Natural killer cell (primary cell): ENCODE data around the gene PTH2R. TPM values are rescaled to one million over a fixed set of nuclear protein-coding genes. Genes with fewer than 3 reads are reported as not detected.
"Not testable (repeated sequence)": the region's sequence is repeated elsewhere in the genome, so short reads cannot be mapped to it uniquely, and the experiment has no call there.

Source experiments
- ATAC-seq, 3 donors: fragments of 150-1000 bp in 2 of 3; fragments of 200-7000 bp in 1 of 3; cut with Tn5 transposase; 1 replicate in 1 of 3; 2 replicates in 2 of 3; pipeline ENCODE4 v1.10.0; 2021; ENCODE audit warnings: mild to moderate bottlenecking in 2 of 3, moderate library complexity in 2 of 3
- DNase-seq, 2 donors: peaks; one replicate each; pipeline versions ENCODE4 v3.0.0 to v3.0.0-alpha.2; 2013 to 2021; ENCODE audit warnings: mixed read lengths in 1 of 2
- H3K27ac ChIP-seq: one replicate; pipeline ENCODE4 v1.5.1; 2013; ENCODE audit warnings: mild to moderate bottlenecking, low read length
- H3K27me3 ChIP-seq: one replicate; pipeline ENCODE4 v1.6.1; 2013; ENCODE audit warnings: low read length; ENCODE audit not compliant: control insufficient read depth, insufficient read depth
- H3K36me3 ChIP-seq: one replicate; pipeline ENCODE4 v1.6.1; 2013; ENCODE audit warnings: low read length; ENCODE audit not compliant: control insufficient read depth, insufficient read depth
- H3K4me1 ChIP-seq: one replicate; pipeline ENCODE4 v1.6.1; 2013; ENCODE audit warnings: low read length; ENCODE audit not compliant: control insufficient read depth, insufficient read depth
- H3K4me3 ChIP-seq: one replicate; pipeline ENCODE4 v1.5.1; 2013; ENCODE audit warnings: low read length
- H3K9me3 ChIP-seq: one replicate; pipeline ENCODE4 v1.6.1; 2013; ENCODE audit warnings: low read length; ENCODE audit not compliant: control insufficient read depth, insufficient read depth
- H3K27ac Mint-ChIP-seq, 2 donors: one replicate each; pipeline ENCODE4 v1.8.0; 2022; ENCODE audit warnings: mild to moderate bottlenecking in 2 of 2, mixed read lengths in 2 of 2, moderate library complexity in 1 of 2
- H3K27me3 Mint-ChIP-seq, 2 donors: one replicate each; pipeline ENCODE4 v1.8.0; 2022; ENCODE audit warnings: low read depth in 2 of 2, mixed read lengths in 2 of 2
- H3K36me3 Mint-ChIP-seq: one replicate; pipeline ENCODE4 v1.8.0; 2022; ENCODE audit warnings: mixed read lengths
- H3K4me1 Mint-ChIP-seq, 2 donors: one replicate each; pipeline ENCODE4 v1.8.0; 2022; ENCODE audit warnings: mixed read lengths in 2 of 2
- H3K4me3 Mint-ChIP-seq: one replicate; pipeline ENCODE4 v1.8.0; 2022; ENCODE audit warnings: mild to moderate bottlenecking, moderate library complexity, mixed read lengths
- H3K9me3 Mint-ChIP-seq, 2 donors: one replicate each; pipeline ENCODE4 v1.8.0; 2022; ENCODE audit warnings: mixed read lengths in 2 of 2
- whole genome bisulfite sequencing: methylation state at CpG from one replicate; pipeline ENCODE4 v1.1.7; 2013; ENCODE audit warnings: missing lambda C conversion rate; ENCODE audit not compliant: insufficient coverage; 5-methylcytosine and 5-hydroxymethylcytosine counted together
- intact Hi-C: fragments of 100-400 bp; cut with micrococcal nuclease; formaldehyde crosslinking; loops from one replicate; pipeline ENCODE4 v1.14.2; 2022
- total RNA-seq, 4 donors: library from RNA; stranded (reverse); fragments of 120-200 nt in 1 of 4; gene quantifications; one replicate each; pipeline versions ENCODE4 v1.2.3 to v1.2.4, GENCODE V29; 2013 to 2022
- TF ChIP-seq, protein P1 (sequence below): fragments of 200-600 bp; IDR thresholded peaks from one replicate; pipeline ENCODE4 v1.8.0; 2022; ENCODE audit warnings: antibody characterized with exemption

Gene PTH2R
- total RNA-seq, 3 donors from 2014 or later (not counting 1 experiment from before 2014, with no cell fraction given), result 0.50 to 0.65 (median 0.61) TPM

DNA sequence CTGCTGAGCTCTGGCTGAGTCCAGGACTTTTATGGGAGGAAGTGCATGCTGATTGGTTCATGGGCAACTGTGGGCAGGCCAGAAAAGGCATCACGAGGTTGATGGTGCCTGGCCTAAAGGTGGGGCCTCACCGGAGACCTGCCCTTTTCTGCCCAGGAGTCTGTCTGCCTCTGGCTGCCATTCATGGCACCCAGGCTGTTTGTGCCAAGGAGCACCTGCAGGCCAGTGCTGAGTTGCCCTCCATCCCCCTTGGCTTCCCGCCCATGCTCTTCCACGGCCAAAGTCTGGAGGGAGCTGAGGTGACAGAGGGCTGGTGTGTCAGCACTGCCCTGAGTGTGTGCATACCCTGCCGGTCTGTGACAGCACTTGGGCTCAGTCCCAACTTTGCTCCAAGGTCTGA is 123.2 kb downstream of the PTH2R start:
- DNase-seq (no peak), ATAC-seq (no peak)
- intact Hi-C loops, result no loop called here
- Histone ChIP-seq H3K4me3 (no peak overlapping the region), H3K9me3 (no peaks in the 10 kb centered on the region), H3K27ac (no peak overlapping the region), H3K4me1 (no peaks in the 10 kb centered on the region), H3K36me3 (no peaks in the 10 kb centered on the region), H3K27me3 (no peaks in the 10 kb centered on the region)
- Mint-ChIP-seq H3K27ac (no peak overlapping the region), H3K27me3 (no peaks in the 10 kb centered on the region), H3K9me3 (peaks cover 3 to 8% of the 10 kb centered on the region in 2 donors), H3K4me3 (no peak overlapping the region), H3K4me1 (no peaks in the 10 kb centered on the region), H3K36me3 (no peaks in the 10 kb centered on the region)
- 91% methylated on average over 5 of the region's 5 CpGs for WGBS
- TF ChIP-seq, protein P1, sequence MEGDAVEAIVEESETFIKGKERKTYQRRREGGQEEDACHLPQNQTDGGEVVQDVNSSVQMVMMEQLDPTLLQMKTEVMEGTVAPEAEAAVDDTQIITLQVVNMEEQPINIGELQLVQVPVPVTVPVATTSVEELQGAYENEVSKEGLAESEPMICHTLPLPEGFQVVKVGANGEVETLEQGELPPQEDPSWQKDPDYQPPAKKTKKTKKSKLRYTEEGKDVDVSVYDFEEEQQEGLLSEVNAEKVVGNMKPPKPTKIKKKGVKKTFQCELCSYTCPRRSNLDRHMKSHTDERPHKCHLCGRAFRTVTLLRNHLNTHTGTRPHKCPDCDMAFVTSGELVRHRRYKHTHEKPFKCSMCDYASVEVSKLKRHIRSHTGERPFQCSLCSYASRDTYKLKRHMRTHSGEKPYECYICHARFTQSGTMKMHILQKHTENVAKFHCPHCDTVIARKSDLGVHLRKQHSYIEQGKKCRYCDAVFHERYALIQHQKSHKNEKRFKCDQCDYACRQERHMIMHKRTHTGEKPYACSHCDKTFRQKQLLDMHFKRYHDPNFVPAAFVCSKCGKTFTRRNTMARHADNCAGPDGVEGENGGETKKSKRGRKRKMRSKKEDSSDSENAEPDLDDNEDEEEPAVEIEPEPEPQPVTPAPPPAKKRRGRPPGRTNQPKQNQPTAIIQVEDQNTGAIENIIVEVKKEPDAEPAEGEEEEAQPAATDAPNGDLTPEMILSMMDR, result no peak

GRCh38 chr2:208531361-208531760 is 124.8 kb downstream of the PTH2R start:
- intact Hi-C loops, result no loop called here
- peaks cover 3% of the 10 kb centered on the region for H3K9me3 ChIP-seq
- no peaks in the 10 kb centered on the region for H3K36me3 ChIP-seq
- DNase-seq, result no peak
- Mint-ChIP-seq H3K27ac (no peak overlapping the region), H3K36me3 (no peaks in the 10 kb centered on the region), H3K4me3 (no peak overlapping the region), H3K4me1 (no peaks in the 10 kb centered on the region), H3K27me3 (no peaks in the 10 kb centered on the region), H3K9me3 (peaks cover 3 to 9% of the 10 kb centered on the region in 2 donors)
- TF ChIP-seq, protein P1, result no peak
- 87% methylated on average over 3 of the region's 3 CpGs for WGBS
- no peak overlapping the region for H3K4me3 ChIP-seq
- no peaks in the 10 kb centered on the region for H3K27me3 ChIP-seq
- ATAC-seq, result no peak
- H3K27ac ChIP-seq, result no peak overlapping the region
- no peaks in the 10 kb centered on the region for H3K4me1 ChIP-seq

DNA sequence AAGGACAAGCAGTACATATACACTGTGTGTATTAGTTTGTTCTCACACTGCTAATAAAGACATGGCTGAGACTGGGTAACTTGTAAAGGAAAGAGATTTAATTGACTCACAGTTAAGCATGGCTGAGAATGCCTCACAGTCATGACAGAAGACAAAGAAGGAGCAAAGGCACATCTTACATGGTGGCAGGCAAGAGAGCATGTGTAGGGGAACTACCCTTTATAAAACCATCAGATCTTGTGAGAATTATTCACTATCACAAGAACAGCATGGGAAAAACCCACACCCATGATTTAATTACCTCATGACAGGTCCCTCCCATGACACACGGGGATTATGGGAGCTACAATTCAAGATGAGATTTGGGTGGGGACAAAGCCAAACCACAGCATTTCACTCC is 129.0 kb downstream of the PTH2R start:
- H3K27me3 ChIP-seq, H3K4me3 Mint-ChIP-seq, H3K9me3 Mint-ChIP-seq, H3K27ac Mint-ChIP-seq, intact Hi-C loops, H3K4me1 Mint-ChIP-seq, ATAC-seq, H3K27me3 Mint-ChIP-seq, H3K4me1 ChIP-seq, H3K27ac ChIP-seq, DNase-seq, H3K9me3 ChIP-seq, H3K36me3 Mint-ChIP-seq, H3K4me3 ChIP-seq, H3K36me3 ChIP-seq: not testable (repeated sequence)
- WGBS, result 100% methylated on average over 1 of the region's 1 CpG

DNA sequence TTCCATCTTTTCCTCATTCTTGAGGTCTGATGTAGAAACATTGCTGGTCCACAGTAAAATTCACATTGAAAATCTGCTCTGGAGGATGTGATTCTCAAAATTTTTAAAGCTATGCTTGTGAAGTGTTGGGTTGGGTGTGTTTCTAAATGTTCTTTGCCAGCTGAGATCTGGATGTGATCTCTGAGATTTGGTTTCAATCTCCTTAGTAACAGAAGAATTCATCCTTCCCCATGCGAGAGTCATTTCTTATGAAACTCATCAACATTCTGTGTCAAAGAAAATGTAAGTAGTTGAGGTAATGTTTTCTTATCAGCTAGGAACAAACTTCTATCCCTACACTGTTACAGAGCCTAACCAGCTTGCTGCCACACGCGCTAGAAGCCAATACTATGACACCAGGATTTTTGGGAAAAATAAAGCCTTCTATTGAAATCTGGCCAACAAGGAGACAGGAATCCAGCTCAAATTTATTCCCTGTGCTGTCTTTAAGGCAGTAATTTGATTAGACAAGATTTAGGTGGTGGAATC is 134.9 kb downstream of the PTH2R start:
- ATAC-seq (no peak), DNase-seq (no peak)
- Mint-ChIP-seq H3K27ac (no peak overlapping the region), H3K4me3 (no peak overlapping the region), H3K4me1 (no peaks in the 10 kb centered on the region), H3K9me3 (peaks cover 3 to 6% of the 10 kb centered on the region in 2 donors), H3K27me3 (no peaks in the 10 kb centered on the region), H3K36me3 (no peaks in the 10 kb centered on the region)
- H3K4me3 ChIP-seq, result no peak overlapping the region
- no peaks in the 10 kb centered on the region for H3K36me3 ChIP-seq
- no peaks in the 10 kb centered on the region for H3K4me1 ChIP-seq
- WGBS, result 89% methylated on average over 2 of the region's 3 CpGs
- intact Hi-C loops, result no loop called here
- H3K9me3 ChIP-seq, result no peaks in the 10 kb centered on the region
- H3K27ac ChIP-seq, result no peak overlapping the region
- H3K27me3 ChIP-seq, result no peaks in the 10 kb centered on the region
- TF ChIP-seq, protein P1, result no peak
